Epithelial cell of proximal tubule (primary cell): ENCODE measurements around the gene ZNF530. TPM values are rescaled to one million over a fixed set of nuclear protein-coding genes. Genes with fewer than 3 reads are reported as not detected.

Experiments used
- DNase-seq: peaks from one replicate; pipeline ENCODE4 v3.0.0-alpha.2; 2011; ENCODE audit warnings: low read depth
- H3K4me3 ChIP-seq: 2 replicates; pipeline ENCODE4 v1.5.1; 2011; ENCODE audit warnings: low read depth, mild to moderate bottlenecking, low read length
- total RNA-seq: library from RNA; depleted of rRNA; stranded (reverse); fragments of >200 nt; gene quantifications from 2 replicates; pipeline ENCODE4 v1.2.3, GENCODE V29; 2015
- TF ChIP-seq, protein P1 (sequence below): conservative IDR thresholded peaks from 2 replicates; pipeline ENCODE4 v1.5.1; 2012; ENCODE audit warnings: low read depth, mild to moderate bottlenecking, low read length

The ZNF530 gene
- total RNA-seq, 1 donor from 2014 or later: 10.3 TPM

DNA sequence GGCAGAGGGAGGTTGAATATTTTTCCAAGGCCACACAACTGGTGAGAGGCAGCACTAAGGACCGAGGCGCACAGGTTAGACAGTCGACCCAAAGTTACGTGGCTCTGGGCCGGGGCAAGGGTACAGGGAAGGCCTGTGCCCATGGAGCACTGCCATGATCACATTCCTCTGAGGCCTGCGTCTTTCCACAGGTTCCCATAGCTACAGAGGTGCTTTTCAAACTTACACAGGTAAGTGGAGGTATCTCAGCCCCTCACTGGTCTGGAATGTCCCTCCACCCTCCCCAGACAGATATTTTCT is 34.1 kb downstream of the ZNF530 start:
- TF ChIP-seq, protein P1, sequence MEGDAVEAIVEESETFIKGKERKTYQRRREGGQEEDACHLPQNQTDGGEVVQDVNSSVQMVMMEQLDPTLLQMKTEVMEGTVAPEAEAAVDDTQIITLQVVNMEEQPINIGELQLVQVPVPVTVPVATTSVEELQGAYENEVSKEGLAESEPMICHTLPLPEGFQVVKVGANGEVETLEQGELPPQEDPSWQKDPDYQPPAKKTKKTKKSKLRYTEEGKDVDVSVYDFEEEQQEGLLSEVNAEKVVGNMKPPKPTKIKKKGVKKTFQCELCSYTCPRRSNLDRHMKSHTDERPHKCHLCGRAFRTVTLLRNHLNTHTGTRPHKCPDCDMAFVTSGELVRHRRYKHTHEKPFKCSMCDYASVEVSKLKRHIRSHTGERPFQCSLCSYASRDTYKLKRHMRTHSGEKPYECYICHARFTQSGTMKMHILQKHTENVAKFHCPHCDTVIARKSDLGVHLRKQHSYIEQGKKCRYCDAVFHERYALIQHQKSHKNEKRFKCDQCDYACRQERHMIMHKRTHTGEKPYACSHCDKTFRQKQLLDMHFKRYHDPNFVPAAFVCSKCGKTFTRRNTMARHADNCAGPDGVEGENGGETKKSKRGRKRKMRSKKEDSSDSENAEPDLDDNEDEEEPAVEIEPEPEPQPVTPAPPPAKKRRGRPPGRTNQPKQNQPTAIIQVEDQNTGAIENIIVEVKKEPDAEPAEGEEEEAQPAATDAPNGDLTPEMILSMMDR: no peak
- no peak for DNase-seq

DNA sequence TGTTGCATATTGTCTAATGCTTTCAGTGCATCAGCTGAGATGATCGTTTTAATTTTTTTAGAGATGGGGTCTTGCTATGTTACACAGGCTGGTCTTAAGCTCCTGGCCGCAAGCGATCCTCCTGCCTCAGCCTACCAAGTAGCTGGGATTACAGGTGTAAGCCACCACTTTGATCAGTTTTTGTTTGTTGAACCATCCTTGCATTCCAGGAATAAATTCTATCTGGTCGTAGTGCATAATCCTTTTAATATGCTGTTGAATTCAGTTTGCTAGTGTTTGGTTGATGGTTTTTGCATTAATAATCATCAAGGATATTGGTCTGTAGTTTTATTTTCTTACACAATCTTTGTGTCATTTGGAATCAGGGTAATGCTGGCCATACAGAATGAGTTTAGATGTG is 37.7 kb downstream of the ZNF530 start:
- TF ChIP-seq, protein P1: no peak

More for the DNA sequence above, 34.1 kb downstream of the ZNF530 start:
- H3K4me3 ChIP-seq: peak overlapping the region; percentile 90

DNA sequence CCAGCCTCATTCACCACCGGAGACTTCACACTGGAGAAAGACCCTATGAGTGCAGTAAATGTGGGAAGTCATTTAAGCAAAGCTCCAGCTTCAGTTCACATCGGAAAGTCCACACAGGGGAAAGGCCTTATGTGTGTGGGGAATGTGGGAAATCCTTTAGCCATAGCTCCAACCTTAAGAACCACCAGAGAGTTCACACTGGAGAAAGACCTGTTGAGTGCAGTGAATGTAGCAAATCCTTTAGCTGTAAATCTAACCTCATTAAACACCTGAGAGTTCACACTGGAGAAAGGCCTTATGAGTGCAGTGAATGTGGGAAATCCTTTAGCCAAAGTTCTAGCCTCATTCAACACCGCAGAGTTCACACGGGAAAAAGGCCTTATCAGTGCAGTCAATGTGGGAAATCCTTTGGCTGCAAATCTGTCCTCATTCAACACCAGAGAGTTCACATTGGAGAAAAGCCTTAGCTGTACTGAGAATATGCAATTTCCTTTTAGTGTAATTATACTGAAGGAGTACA is 42.1 kb downstream of the ZNF530 start:
- H3K4me3 ChIP-seq: no peak overlapping the region
- no peak for DNase-seq
- TF ChIP-seq, protein P1: no peak

More for the DNA sequence above, 37.7 kb downstream of the ZNF530 start:
- no peak overlapping the region for H3K4me3 ChIP-seq
- DNase-seq: no peak

DNA sequence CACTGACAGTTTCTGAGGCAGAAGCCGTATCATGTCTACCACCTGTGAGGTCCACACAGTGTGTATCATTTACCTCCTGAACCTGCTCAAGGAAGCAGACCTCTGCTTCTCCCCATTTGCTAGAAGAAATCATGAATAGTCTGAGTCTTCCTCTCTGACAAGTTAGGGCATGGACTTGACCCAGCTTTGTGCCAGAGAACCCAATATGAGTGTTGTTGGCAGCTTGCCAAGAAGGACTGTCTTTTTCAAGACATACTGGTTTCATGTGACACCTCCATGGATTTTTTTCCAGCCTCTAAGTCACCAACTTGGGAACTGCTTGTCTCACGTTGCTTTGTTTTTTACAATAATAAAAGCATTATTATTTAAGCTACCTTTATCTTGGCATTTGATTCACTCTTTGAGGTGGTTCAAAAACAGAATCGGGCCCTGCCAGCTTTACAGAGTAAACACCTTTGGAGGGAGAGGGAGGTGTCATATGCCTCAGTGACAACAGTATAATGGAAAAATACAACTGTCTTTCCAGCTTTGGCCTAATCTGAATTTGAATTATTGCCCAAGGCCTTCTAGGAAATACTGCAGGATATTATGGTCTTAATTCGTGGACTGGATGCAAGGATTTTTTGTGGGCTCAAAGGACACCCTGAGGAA is 42.8 kb downstream of the ZNF530 start:
- H3K4me3 ChIP-seq: no peak overlapping the region
- TF ChIP-seq, protein P1: no peak
- no peak for DNase-seq

DNA sequence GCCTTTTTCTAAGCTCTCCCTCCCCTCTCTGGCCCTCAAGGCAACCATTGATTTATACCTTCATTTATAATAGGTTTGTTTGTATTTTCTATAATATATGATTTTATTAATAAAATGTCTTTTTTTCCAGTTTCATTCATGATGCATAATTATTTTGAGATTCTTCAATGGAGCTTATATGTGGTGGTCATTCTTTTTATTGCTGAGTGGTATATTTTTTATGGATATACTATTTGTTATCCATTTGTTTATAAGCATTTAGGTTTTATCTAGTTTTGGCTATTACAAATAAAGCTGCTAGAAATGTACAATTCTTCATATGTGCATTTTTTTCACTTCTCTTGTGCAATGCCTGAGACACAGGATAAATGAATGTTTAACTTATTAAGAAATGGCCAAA is 44.0 kb downstream of the ZNF530 start:
- TF ChIP-seq, protein P1: no peak
- no peak overlapping the region for H3K4me3 ChIP-seq
- DNase-seq: no peak

DNA sequence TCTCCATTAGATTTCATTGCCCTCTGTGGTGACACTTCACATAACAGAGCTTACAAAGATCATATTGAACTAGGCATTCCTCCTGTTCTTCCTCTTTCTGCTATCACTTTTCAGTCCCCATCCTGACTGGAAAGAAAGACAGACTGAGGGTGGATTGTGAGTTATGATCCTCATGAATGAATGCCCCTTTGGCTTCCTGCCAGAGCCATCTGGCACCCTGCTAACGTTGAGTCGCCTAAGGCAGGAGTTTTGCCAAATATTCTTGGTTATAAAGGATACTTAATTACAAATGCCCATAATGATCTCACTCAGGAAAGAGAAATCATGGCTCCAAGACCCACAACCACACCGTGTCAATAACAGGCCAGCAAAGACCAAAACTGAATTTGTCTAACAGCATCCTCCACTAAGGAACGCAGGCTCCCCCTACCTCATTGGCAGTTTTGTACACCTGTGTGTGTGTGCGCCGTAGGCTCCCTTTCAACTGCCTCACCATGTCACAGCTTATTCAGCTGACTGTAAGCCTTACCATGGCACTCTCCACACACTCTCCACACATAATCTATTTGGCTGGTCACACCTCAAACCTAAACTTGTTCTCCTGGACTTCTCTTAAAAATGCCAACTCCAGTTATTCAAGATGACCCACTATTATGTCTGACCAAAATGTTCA is 48.8 kb downstream of the ZNF530 start:
- TF ChIP-seq, protein P1: no peak
- no peak overlapping the region for H3K4me3 ChIP-seq
- DNase-seq: no peak

DNA sequence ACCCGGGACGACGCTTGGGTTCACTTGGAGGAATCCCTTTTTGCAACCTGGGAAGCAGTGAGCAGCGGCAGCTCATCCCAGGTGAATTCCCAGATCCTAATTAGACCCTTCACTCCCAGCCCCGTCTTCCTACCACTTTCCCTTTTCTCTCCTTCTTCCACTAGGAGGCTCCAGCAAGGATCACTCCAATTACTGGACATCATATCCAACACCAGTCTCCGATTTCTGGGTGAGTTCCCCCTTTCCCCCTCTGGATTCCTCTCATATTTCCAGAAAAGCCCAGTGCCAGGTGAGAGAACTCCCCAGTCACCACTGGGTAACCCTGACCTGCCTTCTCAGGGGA is 51.9 kb downstream of the ZNF530 start:
- DNase-seq: no peak
- TF ChIP-seq, protein P1: no peak
- H3K4me3 ChIP-seq: no peak overlapping the region
